Measurements from ENCODE around the gene TRMT11.

Gene TRMT11

DNA sequence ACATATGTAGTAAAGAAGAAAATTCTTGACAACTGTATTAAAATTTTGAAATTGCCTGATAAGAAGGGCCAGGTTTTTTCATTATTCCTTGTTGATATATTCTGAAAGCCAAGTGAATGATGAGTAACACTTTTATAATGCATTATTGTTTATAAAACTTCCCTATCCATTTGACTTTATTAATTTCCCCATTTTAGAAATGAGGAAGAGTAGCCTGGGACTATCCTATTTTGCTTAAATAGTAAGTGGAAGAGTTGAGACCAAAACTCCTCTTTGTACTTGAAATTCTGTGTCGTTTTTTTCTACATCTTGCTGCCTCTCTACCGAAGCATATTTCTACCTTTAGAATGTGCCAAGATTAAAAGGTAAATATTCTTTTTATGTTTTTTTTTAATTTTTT lies 39.7 kb downstream of the TRMT11 start:
- Mint-ChIP-seq H3K27me3 (no peaks in the 10 kb centered on the region), H3K4me3 (no peak overlapping the region), H3K9me3 (no peaks in the 10 kb centered on the region), H3K27ac (peak overlapping the region in 1 of 2 donors; percentile 32), H3K36me3 (ENCODE audit: insufficient read depth) (peaks cover 38% of the 10 kb centered on the region), H3K4me1 (ENCODE audit: low read depth in 2 of 2) (no peaks in the 10 kb centered on the region)
- DNase-seq (no peak), ATAC-seq (replicated peaks) (no peak)

DNA sequence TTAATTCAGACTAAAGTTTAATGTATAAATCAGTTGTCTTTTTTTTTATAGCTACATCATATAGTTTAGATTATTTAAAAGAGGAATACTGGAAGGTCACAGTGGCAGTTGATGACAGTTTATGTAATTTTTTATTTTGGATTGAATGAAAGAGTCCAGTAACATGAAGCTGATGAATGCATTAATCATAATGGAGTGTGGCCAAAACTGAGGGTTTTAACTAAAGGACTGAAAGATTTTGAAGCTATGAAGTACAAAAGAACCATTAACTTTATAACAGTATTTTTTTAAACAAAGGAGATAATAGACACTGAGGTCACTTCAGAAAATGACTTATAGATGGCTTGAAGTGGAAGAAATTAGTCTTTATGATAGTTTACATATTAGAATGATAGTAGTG lies 41.3 kb downstream of the TRMT11 start:
- peaks cover 23% of the 10 kb centered on the region for H3K36me3 Mint-ChIP-seq (ENCODE audit: insufficient read depth)
- no peaks in the 10 kb centered on the region for H3K9me3 Mint-ChIP-seq
- no peak overlapping the region for H3K4me3 Mint-ChIP-seq
- ATAC-seq (replicated peaks) (no peak), DNase-seq (no peak)
- H3K27me3 Mint-ChIP-seq, result no peaks in the 10 kb centered on the region
- no peak overlapping the region for H3K27ac Mint-ChIP-seq
- H3K4me1 Mint-ChIP-seq (ENCODE audit: low read depth in 2 of 2), result peaks cover 0 to 4% of the 10 kb centered on the region in 2 donors

GRCh38 chr6:126030045-126030444 lies 43.7 kb downstream of the TRMT11 start:
- H3K4me1 Mint-ChIP-seq (ENCODE audit: low read depth in 2 of 2), result peaks cover 0 to 4% of the 10 kb centered on the region in 2 donors
- H3K4me3 Mint-ChIP-seq, result no peak overlapping the region
- no peak for DNase-seq
- H3K36me3 Mint-ChIP-seq (ENCODE audit: insufficient read depth), result peaks cover 17% of the 10 kb centered on the region
- H3K27me3 Mint-ChIP-seq, result no peaks in the 10 kb centered on the region
- H3K9me3 Mint-ChIP-seq, result no peaks in the 10 kb centered on the region
- H3K27ac Mint-ChIP-seq, result no peak overlapping the region
- ATAC-seq (replicated peaks), result no peak

DNA sequence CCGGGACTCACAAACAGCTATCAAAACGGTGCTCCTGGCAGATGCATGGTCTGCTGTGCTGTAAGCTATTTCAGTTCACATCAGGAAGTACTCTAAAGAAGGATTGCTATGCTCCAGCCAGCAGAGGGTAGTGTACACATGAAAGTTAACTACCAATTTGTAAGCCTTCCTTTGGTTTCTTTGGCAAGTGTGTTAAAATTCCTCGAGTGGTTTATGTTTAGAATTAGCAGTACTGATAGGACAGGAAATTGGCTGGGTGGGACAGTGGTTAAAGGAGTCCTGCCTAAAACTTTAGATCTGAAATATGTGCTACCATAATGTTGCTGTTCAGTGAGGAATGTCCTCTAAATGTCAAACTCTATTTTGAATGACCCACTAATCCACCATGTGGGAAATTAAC lies 47.4 kb downstream of the TRMT11 start:
- DNase-seq (no peak), ATAC-seq (replicated peaks) (no peak)
- Mint-ChIP-seq H3K36me3 (ENCODE audit: insufficient read depth) (peaks cover 17% of the 10 kb centered on the region), H3K27ac (peak overlapping the region; percentile 6 to 35), H3K9me3 (no peaks in the 10 kb centered on the region), H3K4me3 (no peak overlapping the region), H3K27me3 (no peaks in the 10 kb centered on the region), H3K4me1 (ENCODE audit: low read depth in 2 of 2) (peaks cover 0 to 4% of the 10 kb centered on the region in 2 donors)

GRCh38 chr6:126034656-126035055 lies 48.3 kb downstream of the TRMT11 start:
- ATAC-seq (replicated peaks), result no peak
- DNase-seq, result no peak
- peaks cover 0 to 4% of the 10 kb centered on the region in 2 donors for H3K4me1 Mint-ChIP-seq (ENCODE audit: low read depth in 2 of 2)
- H3K9me3 Mint-ChIP-seq, result no peaks in the 10 kb centered on the region
- H3K4me3 Mint-ChIP-seq, result no peak overlapping the region
- no peaks in the 10 kb centered on the region for H3K27me3 Mint-ChIP-seq
- peaks cover 23% of the 10 kb centered on the region for H3K36me3 Mint-ChIP-seq (ENCODE audit: insufficient read depth)
- no peak overlapping the region for H3K27ac Mint-ChIP-seq

DNA sequence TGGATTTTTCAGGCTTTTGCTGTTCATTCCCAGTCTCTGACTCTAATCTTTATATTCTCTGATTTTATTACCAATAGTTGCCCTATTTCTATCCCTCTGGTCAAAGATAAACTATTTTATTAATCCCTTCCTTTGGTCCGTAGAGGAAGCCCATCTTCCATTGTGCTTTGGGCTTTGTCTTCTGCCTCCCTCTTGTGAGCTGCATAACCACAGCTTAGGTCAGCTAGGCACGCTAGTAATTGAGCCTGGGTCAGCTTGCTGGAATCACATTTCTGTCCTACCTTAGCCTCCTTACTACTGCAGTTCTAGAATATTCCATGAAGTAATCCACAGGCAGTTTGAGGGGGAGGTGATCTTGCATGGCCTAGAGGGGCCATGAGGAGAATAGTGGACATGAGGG lies 49.4 kb downstream of the TRMT11 start:
- Mint-ChIP-seq H3K9me3 (no peaks in the 10 kb centered on the region), H3K4me3 (no peak overlapping the region), H3K27ac (no peak overlapping the region), H3K4me1 (ENCODE audit: low read depth in 2 of 2) (peaks cover 0 to 4% of the 10 kb centered on the region in 2 donors), H3K36me3 (ENCODE audit: insufficient read depth) (peaks cover 27% of the 10 kb centered on the region), H3K27me3 (no peaks in the 10 kb centered on the region)
- DNase-seq, result no peak
- ATAC-seq (replicated peaks), result no peak

DNA sequence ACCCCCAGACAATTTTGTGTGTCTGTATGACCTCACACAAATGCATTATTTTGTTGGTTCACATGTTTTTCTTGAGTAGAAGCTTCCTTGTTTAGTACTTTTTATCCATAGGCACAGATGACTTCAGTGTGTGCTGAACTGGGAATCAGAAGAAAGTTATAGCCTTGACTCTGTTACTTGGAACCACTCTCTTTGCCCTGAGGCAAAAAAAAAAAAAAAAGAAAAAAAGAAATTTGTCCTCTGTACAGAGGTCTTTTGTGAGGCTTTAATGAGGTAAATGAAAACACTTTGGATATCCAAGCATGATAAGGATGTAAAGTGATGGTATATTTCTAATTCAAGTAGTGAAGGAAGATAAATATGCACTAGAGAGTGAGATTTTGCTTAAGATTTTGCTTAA lies 51.9 kb downstream of the TRMT11 start:
- Mint-ChIP-seq H3K27ac (no peak overlapping the region), H3K4me1 (ENCODE audit: low read depth in 2 of 2) (no peaks in the 10 kb centered on the region), H3K4me3 (no peak overlapping the region), H3K36me3 (ENCODE audit: insufficient read depth) (peaks cover 27% of the 10 kb centered on the region), H3K9me3 (no peaks in the 10 kb centered on the region), H3K27me3 (no peaks in the 10 kb centered on the region)
- DNase-seq, result no peak
- no peak for ATAC-seq (replicated peaks)

DNA sequence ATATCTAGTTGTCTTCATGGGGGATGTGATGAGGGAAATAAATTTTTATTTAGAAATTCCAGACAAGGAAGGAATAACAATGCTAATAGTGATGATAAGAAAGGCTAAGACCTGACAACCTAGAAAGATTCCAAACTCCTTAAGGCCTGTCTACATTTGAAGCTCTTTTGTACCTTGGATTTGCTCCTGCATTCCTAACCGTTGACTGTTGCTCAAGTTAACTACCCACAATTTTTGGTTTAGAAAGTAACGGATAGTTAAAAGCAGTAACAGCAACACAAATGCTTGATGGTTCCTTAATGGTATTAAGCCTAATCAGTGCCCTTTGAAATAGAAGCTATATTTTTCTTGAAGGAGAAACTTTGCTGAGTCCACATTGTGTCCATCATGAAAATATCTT lies 52.9 kb downstream of the TRMT11 start:
- DNase-seq (no peak), ATAC-seq (replicated peaks) (no peak)
- Mint-ChIP-seq H3K27me3 (no peaks in the 10 kb centered on the region), H3K4me3 (no peak overlapping the region), H3K36me3 (ENCODE audit: insufficient read depth) (peaks cover 27% of the 10 kb centered on the region), H3K4me1 (ENCODE audit: low read depth in 2 of 2) (no peaks in the 10 kb centered on the region), H3K27ac (no peak overlapping the region), H3K9me3 (peaks cover 0 to under 1% of the 10 kb centered on the region in 2 donors)

DNA sequence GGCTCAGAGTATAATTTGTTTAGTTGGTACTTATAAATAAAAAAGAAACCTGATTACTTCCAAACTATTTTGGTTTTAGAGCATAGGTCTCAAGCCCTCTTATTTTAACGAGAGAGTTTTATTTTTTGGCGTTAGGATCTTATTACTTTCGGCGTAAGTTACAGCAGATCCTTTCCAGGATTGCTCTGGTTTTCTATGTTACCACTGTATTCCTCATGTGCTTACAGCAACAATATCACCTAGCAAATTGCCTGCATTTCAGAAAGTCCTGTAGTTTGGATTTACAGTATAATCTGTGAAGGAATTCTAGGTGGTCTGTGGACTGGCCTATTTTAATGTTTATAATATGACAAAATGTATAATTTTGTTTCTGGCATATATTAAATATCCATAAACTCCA lies 54.1 kb downstream of the TRMT11 start:
- H3K27me3 Mint-ChIP-seq, result no peaks in the 10 kb centered on the region
- no peak overlapping the region for H3K4me3 Mint-ChIP-seq
- peaks cover 27% of the 10 kb centered on the region for H3K36me3 Mint-ChIP-seq (ENCODE audit: insufficient read depth)
- ATAC-seq (replicated peaks) (no peak), DNase-seq (no peak)
- no peaks in the 10 kb centered on the region for H3K4me1 Mint-ChIP-seq (ENCODE audit: low read depth in 2 of 2)
- peaks cover 0 to 2% of the 10 kb centered on the region in 2 donors for H3K9me3 Mint-ChIP-seq
- H3K27ac Mint-ChIP-seq, result no peak overlapping the region

DNA sequence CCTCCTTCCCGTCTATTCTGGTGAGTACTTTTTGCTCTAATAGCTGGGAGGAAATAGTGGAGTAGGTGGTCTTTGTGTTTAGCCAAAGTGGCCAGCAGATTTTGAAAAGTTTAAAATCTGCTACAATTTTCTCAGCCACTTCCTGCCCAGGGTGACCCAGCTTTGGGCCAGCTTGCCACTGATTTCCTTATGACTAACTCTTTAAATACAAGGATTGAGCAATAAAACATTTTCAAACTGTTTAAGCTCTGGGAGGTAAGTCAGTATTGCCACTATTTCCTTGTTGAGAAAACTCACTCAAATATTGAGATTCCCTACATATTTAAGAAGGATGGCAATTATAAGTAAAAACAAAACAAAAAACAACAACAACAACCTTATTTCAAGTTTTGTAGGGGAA lies 54.5 kb downstream of the TRMT11 start:
- H3K27ac Mint-ChIP-seq, result no peak overlapping the region
- ATAC-seq (replicated peaks) (no peak), DNase-seq (no peak)
- H3K36me3 Mint-ChIP-seq (ENCODE audit: insufficient read depth), result peaks cover 27% of the 10 kb centered on the region
- no peaks in the 10 kb centered on the region for H3K4me1 Mint-ChIP-seq (ENCODE audit: low read depth in 2 of 2)
- peaks cover 0 to 2% of the 10 kb centered on the region in 2 donors for H3K9me3 Mint-ChIP-seq
- H3K27me3 Mint-ChIP-seq, result no peaks in the 10 kb centered on the region
- no peak overlapping the region for H3K4me3 Mint-ChIP-seq

- ATAC-seq (replicated peaks) (no peak), DNase-seq (no peak)
- Mint-ChIP-seq H3K4me1 (ENCODE audit: low read depth in 2 of 2) (no peaks in the 10 kb centered on the region), H3K27ac (no peak overlapping the region), H3K4me3 (no peak overlapping the region), H3K27me3 (no peaks in the 10 kb centered on the region), H3K9me3 (peaks cover 0 to 2% of the 10 kb centered on the region in 2 donors), H3K36me3 (ENCODE audit: insufficient read depth) (peaks cover 24% of the 10 kb centered on the region)
Measured at GRCh38 chr6:126041516-126041915, 55.2 kb downstream of the TRMT11 start.

GRCh38 chr6:126042001-126042419 lies 55.7 kb downstream of the TRMT11 start:
- H3K4me3 Mint-ChIP-seq, result no peak overlapping the region
- no peak for ATAC-seq (replicated peaks)
- DNase-seq, result no peak
- H3K9me3 Mint-ChIP-seq, result peaks cover 0 to 2% of the 10 kb centered on the region in 2 donors
- no peaks in the 10 kb centered on the region for H3K27me3 Mint-ChIP-seq
- H3K36me3 Mint-ChIP-seq (ENCODE audit: insufficient read depth), result peaks cover 24% of the 10 kb centered on the region
- no peak overlapping the region for H3K27ac Mint-ChIP-seq
- peaks cover 0 to 2% of the 10 kb centered on the region in 2 donors for H3K4me1 Mint-ChIP-seq (ENCODE audit: low read depth in 2 of 2)

GRCh38 chr6:126047648-126048047 lies 61.3 kb downstream of the TRMT11 start:
- Mint-ChIP-seq H3K4me1 (ENCODE audit: low read depth in 2 of 2) (peaks cover 0 to 3% of the 10 kb centered on the region in 2 donors), H3K27me3 (no peaks in the 10 kb centered on the region), H3K27ac (no peak overlapping the region), H3K9me3 (peaks cover 0 to 2% of the 10 kb centered on the region in 2 donors), H3K36me3 (ENCODE audit: insufficient read depth) (peaks cover 5% of the 10 kb centered on the region), H3K4me3 (no peak overlapping the region)
- ATAC-seq (replicated peaks) (no peak), DNase-seq (no peak)

GRCh38 chr6:126048635-126049034 lies 62.3 kb downstream of the TRMT11 start:
- ATAC-seq (replicated peaks) (no peak), DNase-seq (no peak)
- Mint-ChIP-seq H3K27ac (no peak overlapping the region), H3K27me3 (no peaks in the 10 kb centered on the region), H3K36me3 (ENCODE audit: insufficient read depth) (peaks cover 5% of the 10 kb centered on the region), H3K4me3 (no peak overlapping the region), H3K4me1 (ENCODE audit: low read depth in 2 of 2) (peaks cover 0 to 3% of the 10 kb centered on the region in 2 donors), H3K9me3 (peaks cover 0 to 2% of the 10 kb centered on the region in 2 donors)

- peak overlapping the region in 1 of 2 donors; percentile 4 for H3K27ac Mint-ChIP-seq
- H3K27me3 Mint-ChIP-seq, result no peaks in the 10 kb centered on the region
- peaks cover 8% of the 10 kb centered on the region for H3K36me3 Mint-ChIP-seq (ENCODE audit: insufficient read depth)
- H3K9me3 Mint-ChIP-seq, result no peaks in the 10 kb centered on the region
- ATAC-seq (replicated peaks) (no peak), DNase-seq (no peak)
- H3K4me1 Mint-ChIP-seq (ENCODE audit: low read depth in 2 of 2), result peaks cover 0 to 3% of the 10 kb centered on the region in 2 donors
- H3K4me3 Mint-ChIP-seq, result no peak overlapping the region
Measured at GRCh38 chr6:126050795-126051194, 64.5 kb downstream of the TRMT11 start.

Data from effector memory CD8-positive, alpha-beta T cell (primary cell).